Activated CD4-positive, alpha-beta T cell treated with anti-CD3 and anti-CD28 coated beads for 36 hours (primary cell): ENCODE measurements around the gene LAMA2. TPM values are rescaled to one million over a fixed set of nuclear protein-coding genes. Genes with fewer than 3 reads are reported as not detected.

Experiments
- ATAC-seq: fragments of 200-7000 bp; cut with Tn5 transposase; one replicate; pipeline ENCODE4 v1.10.0; 2021; ENCODE audit warnings: mild to moderate bottlenecking, moderate library complexity
- CTCF ChIA-PET: fragments of 350-600 bp; sonication (Branson Sonifier 250); formaldehyde crosslinking; loops from one replicate; lab custom pipeline; 2021; ENCODE audit warnings: antibody characterized with exemption; lab: Charles Lee
- POLR2A ChIA-PET: fragments of 350-600 bp; sonication (Branson Sonifier 250); formaldehyde crosslinking; loops from one replicate; lab custom pipeline; 2021; ENCODE audit warnings: antibody characterized with exemption, inconsistent platforms; lab: Charles Lee
- DNase-seq: peaks from one replicate; pipeline ENCODE4 v3.0.0-alpha.2; 2020
- H3K27ac Mint-ChIP-seq: one replicate; pipeline ENCODE4 v1.8.0; 2021; ENCODE audit warnings: mixed read lengths
- H3K27me3 Mint-ChIP-seq: one replicate; pipeline ENCODE4 v1.8.0; 2021; ENCODE audit warnings: mixed read lengths
- H3K36me3 Mint-ChIP-seq: one replicate; pipeline ENCODE4 v1.8.0; 2021; ENCODE audit warnings: low read depth, mixed read lengths
- H3K4me1 Mint-ChIP-seq: one replicate; pipeline ENCODE4 v1.8.0; 2021; ENCODE audit warnings: mixed read lengths
- H3K4me3 Mint-ChIP-seq: one replicate; pipeline ENCODE4 v1.8.0; 2021; ENCODE audit warnings: mild to moderate bottlenecking, moderate library complexity, mixed read lengths
- H3K9me3 Mint-ChIP-seq: one replicate; pipeline ENCODE4 v1.8.0; 2021; ENCODE audit warnings: low read depth, mixed read lengths
- intact Hi-C, 2 experiments: fragments of 100-400 bp; cut with DNase I in 1 of 2; cut with micrococcal nuclease in 1 of 2; formaldehyde crosslinking; loops; one replicate each; pipeline versions ENCODE4 v1.14.2 to v1.15.1; 2022 to 2024; cut with DNase I, micrococcal nuclease
- total RNA-seq, 2 experiments: library from RNA; stranded (reverse); gene quantifications; one replicate each; pipeline ENCODE4 v1.2.3, GENCODE V29; 2021

The LAMA2 gene
- total RNA-seq, 2 experiments from 2014 or later: 0.65 to 0.80 TPM

- H3K4me3 Mint-ChIP-seq: no peak overlapping the region
- no peak for ATAC-seq
- H3K9me3 Mint-ChIP-seq: no peaks in the 10 kb centered on the region
- ChIA-PET CTCF (interaction anchor here (0.7 to 1.7 kb wide), 3 partner anchors 19 to 46 kb away, joined by 3 to 4 read pairs (median 4); no protein-coding TSS in a partner anchor), POLR2A (no interaction called here)
- H3K4me1 Mint-ChIP-seq: no peaks in the 10 kb centered on the region
- H3K27ac Mint-ChIP-seq: no peak overlapping the region
- DNase-seq: no peak
- intact Hi-C loops: no loop called here
- H3K27me3 Mint-ChIP-seq: no peaks in the 10 kb centered on the region
- no peaks in the 10 kb centered on the region for H3K36me3 Mint-ChIP-seq
These were observed 663.8 kb downstream of the LAMA2 start for GRCh38 chr6:129546702-129547101.

GRCh38 chr6:129551486-129551885 is 668.5 kb downstream of the LAMA2 start:
- intact Hi-C loops: no loop called here
- ChIA-PET CTCF (interaction anchor here (1.3 kb wide), 1 partner anchor 11 kb away, joined by 3 read pairs; no protein-coding TSS in a partner anchor), POLR2A (no interaction called here)
- DNase-seq (no peak), ATAC-seq (no peak)
- Mint-ChIP-seq H3K9me3 (no peaks in the 10 kb centered on the region), H3K4me3 (no peak overlapping the region), H3K36me3 (no peaks in the 10 kb centered on the region), H3K27ac (no peak overlapping the region), H3K27me3 (no peaks in the 10 kb centered on the region), H3K4me1 (no peaks in the 10 kb centered on the region)

- POLR2A ChIA-PET: no interaction called here
- Mint-ChIP-seq H3K4me3 (no peak overlapping the region), H3K36me3 (no peaks in the 10 kb centered on the region), H3K9me3 (no peaks in the 10 kb centered on the region), H3K4me1 (no peaks in the 10 kb centered on the region), H3K27ac (no peak overlapping the region), H3K27me3 (no peaks in the 10 kb centered on the region)
- intact Hi-C loops: no loop called here
- DNase-seq (no peak), ATAC-seq (no peak)
- CTCF ChIA-PET: interaction anchor here (2.6 kb wide), 1 partner anchor 53 kb away, joined by 9 read pairs; no protein-coding TSS in a partner anchor
These were observed 669.5 kb downstream of the LAMA2 start for GRCh38 chr6:129552413-129552812.

GRCh38 chr6:129555206-129555832 is 672.4 kb downstream of the LAMA2 start:
- Mint-ChIP-seq H3K27me3 (no peaks in the 10 kb centered on the region), H3K27ac (no peak overlapping the region), H3K36me3 (no peaks in the 10 kb centered on the region), H3K9me3 (no peaks in the 10 kb centered on the region), H3K4me1 (no peaks in the 10 kb centered on the region), H3K4me3 (no peak overlapping the region)
- DNase-seq (no peak), ATAC-seq (no peak)
- intact Hi-C loops: no loop called here
- ChIA-PET POLR2A (no interaction called here), CTCF (interaction anchor here (0.5 to 2.6 kb wide), 2 partner anchors 55 to 72 kb away, joined by 4 to 9 read pairs; no protein-coding TSS in a partner anchor)

- Mint-ChIP-seq H3K27me3 (no peaks in the 10 kb centered on the region), H3K27ac (no peak overlapping the region), H3K36me3 (no peaks in the 10 kb centered on the region), H3K9me3 (no peaks in the 10 kb centered on the region), H3K4me1 (no peaks in the 10 kb centered on the region), H3K4me3 (no peak overlapping the region)
- ChIA-PET POLR2A (no interaction called here), CTCF (interaction anchor here (0.9 kb wide), 1 partner anchor 8 kb away, joined by 4 read pairs; no protein-coding TSS in a partner anchor)
- no peak for DNase-seq
- no peak for ATAC-seq
- intact Hi-C loops: no loop called here
These were observed 675.3 kb downstream of the LAMA2 start for GRCh38 chr6:129558248-129558647.

GRCh38 chr6:129565366-129565765 is 682.4 kb downstream of the LAMA2 start:
- ChIA-PET CTCF (interaction anchor here (0.7 to 3.8 kb wide), 13 partner anchors 8 to 212 kb away, joined by 3 to 27 read pairs (median 3); no protein-coding TSS in a partner anchor), POLR2A (no interaction called here)
- Mint-ChIP-seq H3K27ac (no peak overlapping the region), H3K27me3 (no peaks in the 10 kb centered on the region), H3K36me3 (no peaks in the 10 kb centered on the region), H3K4me3 (no peak overlapping the region), H3K9me3 (no peaks in the 10 kb centered on the region), H3K4me1 (peaks cover 3% of the 10 kb centered on the region)
- intact Hi-C loops: loop anchor here in 1 of 2 experiments (5.0 kb wide), 1 partner anchor 193 kb away; no protein-coding TSS in a partner anchor
- DNase-seq: no peak
- ATAC-seq: no peak

GRCh38 chr6:129565811-129566210 is 682.9 kb downstream of the LAMA2 start:
- ATAC-seq (no peak), DNase-seq (no peak)
- CTCF ChIA-PET: interaction anchor here (0.7 to 3.8 kb wide), 13 partner anchors 8 to 212 kb away, joined by 3 to 27 read pairs (median 3); no protein-coding TSS in a partner anchor
- peaks cover 3% of the 10 kb centered on the region for H3K36me3 Mint-ChIP-seq
- H3K9me3 Mint-ChIP-seq: peaks cover under 1% of the 10 kb centered on the region
- peaks cover 3% of the 10 kb centered on the region for H3K4me1 Mint-ChIP-seq
- H3K4me3 Mint-ChIP-seq: no peak overlapping the region
- no peak overlapping the region for H3K27ac Mint-ChIP-seq
- intact Hi-C loops: loop anchor here (2.0 to 5.0 kb wide), 2 partner anchors 67 to 194 kb away; no protein-coding TSS in a partner anchor
- POLR2A ChIA-PET: no interaction called here
- H3K27me3 Mint-ChIP-seq: no peaks in the 10 kb centered on the region
